ENCODE measurements around the gene NRIP1.
A peak's percentile ranks its signal among the peaks of the same experiment; 100 is the strongest.

The NRIP1 gene

DNA sequence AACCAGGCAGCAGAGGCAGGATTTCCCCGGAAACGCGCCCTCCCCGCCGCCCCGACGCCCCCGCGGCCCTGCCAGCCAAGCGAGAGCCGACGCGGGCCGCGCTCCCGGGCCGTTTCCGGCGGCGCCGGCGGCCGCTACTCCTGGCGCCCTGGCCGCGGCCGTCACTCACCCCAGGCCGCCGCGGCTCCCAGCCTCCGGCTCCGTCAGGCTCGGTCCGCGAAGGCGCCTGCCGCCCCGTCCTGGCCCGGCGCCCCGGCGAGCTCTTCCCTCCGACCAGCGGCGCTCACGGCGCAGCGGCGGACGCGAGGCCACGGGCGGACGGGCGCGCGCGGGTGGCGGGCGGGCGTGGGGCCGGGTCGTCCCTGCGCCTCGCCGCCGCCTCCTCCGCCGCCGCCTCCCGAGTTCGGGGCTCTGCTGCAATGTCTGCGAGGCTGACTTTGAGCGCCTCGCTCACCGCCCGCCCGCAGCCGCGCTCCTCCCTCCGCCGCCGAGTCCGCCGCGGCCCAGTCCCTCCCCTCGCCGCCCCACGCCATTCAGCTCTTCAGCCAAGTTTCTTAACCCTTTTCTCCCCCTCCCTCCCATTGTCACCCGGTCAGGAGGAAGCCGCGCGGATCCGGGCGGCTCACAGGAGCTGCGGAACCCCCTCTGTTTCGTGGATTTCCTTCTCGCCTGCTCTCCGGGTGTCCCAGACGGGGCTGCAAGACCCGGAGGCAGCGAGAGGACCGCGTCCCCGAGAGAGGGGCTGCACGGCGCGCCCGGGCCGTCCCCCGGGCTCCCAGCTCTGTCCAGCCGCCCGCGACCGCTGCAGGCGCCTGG, at the start of gene NRIP1:
NRIP1 (minus strand) TSS at position 425 of the 816 bp plus-strand sequence. CDS start 96,808 bp downstream, outside the sequence.
- Histone ChIP-seq H3K4me3 (peak within 1 kb of the TSS; percentile 89), H3K9ac (ENCODE audit: insufficient read length) (peak within 1 kb of the TSS; percentile 76), H3K9me3 (ENCODE audit: low read depth, low read length) (no peaks in the 10 kb centered on the region), H3K27ac (no peak within 1 kb of the TSS), H3K36me3 (ENCODE audit: insufficient read depth, low read length) (no peaks in the 10 kb centered on the region)
- DNase-seq (ENCODE audit: low read depth, low spot score) = no peak
- TF ChIP-seq EZH2 (IDR thresholded peaks at IDR 0.05) (no peak), FOXP2 (optimal IDR thresholded peaks at IDR 0.05; ENCODE audit: control extremely low read depth, extremely low read length, insufficient read depth) (no peak), POLR2AphosphoS5 (IDR thresholded peaks at IDR 0.05; ENCODE audit: borderline replicate concordance, low read depth, low read length) (no peak)

DNA sequence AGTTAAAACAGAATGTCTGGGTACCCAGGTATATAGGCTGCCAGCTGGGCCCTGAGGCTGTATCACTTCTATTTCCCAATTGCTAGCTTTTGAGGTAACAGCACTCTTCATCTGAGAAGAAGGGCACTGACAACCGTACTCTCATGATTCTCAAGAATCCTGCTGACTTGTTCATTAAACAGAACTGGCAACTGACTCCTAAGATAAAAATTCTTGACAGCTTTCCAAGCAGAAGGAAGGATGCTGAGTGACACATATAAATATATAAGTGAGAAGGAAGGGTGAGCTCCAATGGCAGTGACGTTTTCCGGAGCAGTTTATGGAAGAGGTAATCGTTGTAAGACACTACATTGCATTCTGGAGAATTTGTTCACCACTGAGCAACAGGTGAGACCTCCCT, 48.1 kb upstream of the NRIP1 start:
- DNase-seq (ENCODE audit: low read depth, low spot score) = no peak
- H3K36me3 ChIP-seq (ENCODE audit: insufficient read depth, low read length) = no peaks in the 10 kb centered on the region
- no peaks in the 10 kb centered on the region for H3K9me3 ChIP-seq (ENCODE audit: low read depth, low read length)
- no peak overlapping the region for H3K4me3 ChIP-seq
- H3K9ac ChIP-seq (ENCODE audit: insufficient read length) = no peak overlapping the region
- TF ChIP-seq EZH2 (IDR thresholded peaks at IDR 0.05) (no peak), FOXP2 (optimal IDR thresholded peaks at IDR 0.05; ENCODE audit: control extremely low read depth, extremely low read length, insufficient read depth) (no peak), POLR2AphosphoS5 (IDR thresholded peaks at IDR 0.05; ENCODE audit: borderline replicate concordance, low read depth, low read length) (no peak)
- H3K27ac ChIP-seq = no peak overlapping the region

DNA sequence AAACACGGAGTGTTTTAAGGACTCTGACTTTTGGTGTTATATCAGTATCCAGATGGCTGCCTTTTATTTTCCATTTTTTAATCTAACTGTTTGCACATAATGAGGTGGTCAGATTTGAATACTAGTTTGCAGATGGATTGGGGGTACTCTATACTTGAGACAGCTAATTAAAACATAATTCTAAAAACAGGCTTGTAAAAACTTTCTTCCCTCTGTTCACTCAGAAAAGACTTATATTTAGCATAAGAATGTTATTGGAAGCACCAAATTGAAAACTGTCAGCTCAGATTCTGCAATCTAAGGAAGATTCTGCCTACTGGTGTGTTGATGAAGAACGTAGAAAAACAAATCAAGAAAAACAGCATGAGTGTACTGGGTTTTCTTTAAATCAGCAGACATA, 44.0 kb upstream of the NRIP1 start:
- Histone ChIP-seq H3K9me3 (ENCODE audit: low read depth, low read length) (no peaks in the 10 kb centered on the region), H3K27ac (no peak overlapping the region), H3K9ac (ENCODE audit: insufficient read length) (no peak overlapping the region), H3K4me3 (no peak overlapping the region), H3K36me3 (ENCODE audit: insufficient read depth, low read length) (no peaks in the 10 kb centered on the region)
- DNase-seq (ENCODE audit: low read depth, low spot score) = no peak
- no peak for TF ChIP-seq EZH2 (IDR thresholded peaks at IDR 0.05)
- TF ChIP-seq FOXP2 (optimal IDR thresholded peaks at IDR 0.05; ENCODE audit: control extremely low read depth, extremely low read length, insufficient read depth) = no peak

GRCh38 chr21:15104470-15104869, 39.7 kb upstream of the NRIP1 start:
- no peaks in the 10 kb centered on the region for H3K9me3 ChIP-seq (ENCODE audit: low read depth, low read length)
- H3K27ac ChIP-seq = no peak overlapping the region
- TF ChIP-seq FOXP2 (optimal IDR thresholded peaks at IDR 0.05; ENCODE audit: control extremely low read depth, extremely low read length, insufficient read depth) = no peak
- no peak for TF ChIP-seq POLR2AphosphoS5 (IDR thresholded peaks at IDR 0.05; ENCODE audit: borderline replicate concordance, low read depth, low read length)
- TF ChIP-seq EZH2 (IDR thresholded peaks at IDR 0.05) = no peak
- H3K9ac ChIP-seq (ENCODE audit: insufficient read length) = no peak overlapping the region
- no peaks in the 10 kb centered on the region for H3K36me3 ChIP-seq (ENCODE audit: insufficient read depth, low read length)
- no peak overlapping the region for H3K4me3 ChIP-seq
- DNase-seq (ENCODE audit: low read depth, low spot score) = no peak

DNA sequence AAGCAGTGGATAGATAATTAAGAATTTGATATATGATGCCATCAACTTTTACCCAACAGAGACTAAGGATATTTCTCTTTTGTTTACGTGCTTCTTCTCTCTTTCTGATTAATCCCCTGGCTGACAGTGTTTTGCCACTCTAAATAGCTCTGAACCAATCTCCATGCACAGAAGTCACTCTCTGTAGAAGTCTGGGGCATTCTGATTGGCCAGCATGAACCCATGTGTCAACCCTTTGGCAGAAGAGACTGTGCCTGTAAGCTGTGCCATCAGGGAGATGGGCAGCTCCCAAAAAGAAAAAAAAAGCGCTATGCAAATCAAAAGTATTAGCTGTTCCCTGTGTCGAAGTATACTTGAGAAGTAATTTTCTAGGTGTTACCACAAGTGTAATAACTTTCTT, 34.1 kb upstream of the NRIP1 start:
- no peaks in the 10 kb centered on the region for H3K36me3 ChIP-seq (ENCODE audit: insufficient read depth, low read length)
- H3K27ac ChIP-seq = no peak overlapping the region
- H3K9me3 ChIP-seq (ENCODE audit: low read depth, low read length) = no peaks in the 10 kb centered on the region
- no peak for DNase-seq (ENCODE audit: low read depth, low spot score)
- H3K9ac ChIP-seq (ENCODE audit: insufficient read length) = no peak overlapping the region
- no peak for TF ChIP-seq FOXP2 (optimal IDR thresholded peaks at IDR 0.05; ENCODE audit: control extremely low read depth, extremely low read length, insufficient read depth)
- no peak for TF ChIP-seq POLR2AphosphoS5 (IDR thresholded peaks at IDR 0.05; ENCODE audit: borderline replicate concordance, low read depth, low read length)
- no peak for TF ChIP-seq EZH2 (IDR thresholded peaks at IDR 0.05)
- no peak overlapping the region for H3K4me3 ChIP-seq

DNA sequence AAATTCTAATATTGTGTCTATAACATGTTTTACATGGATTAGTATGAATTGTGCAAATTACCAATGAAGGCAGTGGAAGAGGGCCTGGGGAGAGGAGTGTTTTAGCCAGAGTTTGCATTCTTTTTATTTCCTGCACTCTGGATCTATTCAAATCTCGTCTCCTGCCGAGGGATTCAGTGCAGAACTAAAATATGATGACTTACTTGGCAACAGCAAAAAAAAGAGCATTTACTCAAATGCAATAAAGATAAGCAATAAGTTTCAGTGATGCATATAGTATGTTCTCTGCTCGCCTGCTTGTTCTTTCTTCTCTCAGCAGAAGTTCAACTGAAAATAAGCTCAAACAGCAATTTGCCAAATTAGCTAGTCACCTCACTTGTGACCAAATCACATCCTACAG, 33.4 kb upstream of the NRIP1 start:
- Histone ChIP-seq H3K27ac (no peak overlapping the region), H3K36me3 (ENCODE audit: insufficient read depth, low read length) (no peaks in the 10 kb centered on the region), H3K9ac (ENCODE audit: insufficient read length) (no peak overlapping the region), H3K4me3 (no peak overlapping the region), H3K9me3 (ENCODE audit: low read depth, low read length) (no peaks in the 10 kb centered on the region)
- TF ChIP-seq POLR2AphosphoS5 (IDR thresholded peaks at IDR 0.05; ENCODE audit: borderline replicate concordance, low read depth, low read length) = no peak
- no peak for TF ChIP-seq EZH2 (IDR thresholded peaks at IDR 0.05)
- TF ChIP-seq FOXP2 (optimal IDR thresholded peaks at IDR 0.05; ENCODE audit: control extremely low read depth, extremely low read length, insufficient read depth) = no peak
- no peak for DNase-seq (ENCODE audit: low read depth, low spot score)

DNA sequence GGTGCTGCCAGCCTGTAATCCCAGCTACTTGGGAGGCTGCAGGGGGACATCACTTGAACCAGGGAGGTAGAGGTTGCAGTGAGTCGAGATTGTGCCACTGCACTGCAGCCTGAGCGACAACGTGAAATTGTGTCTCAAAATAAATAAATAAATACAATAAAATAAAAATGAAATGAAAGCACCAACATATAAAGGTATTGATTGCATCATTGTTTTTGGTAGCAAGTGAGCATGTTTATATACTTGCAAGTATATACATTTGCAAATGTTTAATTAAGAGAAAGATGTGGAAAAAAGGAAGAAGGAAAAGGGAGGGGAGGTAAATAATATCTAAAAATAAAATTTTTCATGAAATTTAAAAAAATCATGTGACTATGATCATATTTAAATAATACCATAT, 32.8 kb upstream of the NRIP1 start:
- H3K9ac ChIP-seq (ENCODE audit: insufficient read length) = no peak overlapping the region
- no peak for TF ChIP-seq FOXP2 (optimal IDR thresholded peaks at IDR 0.05; ENCODE audit: control extremely low read depth, extremely low read length, insufficient read depth)
- TF ChIP-seq EZH2 (IDR thresholded peaks at IDR 0.05) = no peak
- no peak for TF ChIP-seq POLR2AphosphoS5 (IDR thresholded peaks at IDR 0.05; ENCODE audit: borderline replicate concordance, low read depth, low read length)
- no peak overlapping the region for H3K27ac ChIP-seq
- H3K9me3 ChIP-seq (ENCODE audit: low read depth, low read length) = no peaks in the 10 kb centered on the region
- DNase-seq (ENCODE audit: low read depth, low spot score) = no peak
- no peak overlapping the region for H3K4me3 ChIP-seq
- no peaks in the 10 kb centered on the region for H3K36me3 ChIP-seq (ENCODE audit: insufficient read depth, low read length)

- DNase-seq (ENCODE audit: low read depth, low spot score) = no peak
- Histone ChIP-seq H3K9ac (ENCODE audit: insufficient read length) (no peak overlapping the region), H3K36me3 (ENCODE audit: insufficient read depth, low read length) (no peaks in the 10 kb centered on the region), H3K4me3 (no peak overlapping the region), H3K27ac (no peak overlapping the region), H3K9me3 (ENCODE audit: low read depth, low read length) (no peaks in the 10 kb centered on the region)
- TF ChIP-seq EZH2 (IDR thresholded peaks at IDR 0.05) (no peak), FOXP2 (optimal IDR thresholded peaks at IDR 0.05; ENCODE audit: control extremely low read depth, extremely low read length, insufficient read depth) (no peak), POLR2AphosphoS5 (IDR thresholded peaks at IDR 0.05; ENCODE audit: borderline replicate concordance, low read depth, low read length) (no peak)
Measured at GRCh38 chr21:15096146-15096545, 31.3 kb upstream of the NRIP1 start.

DNA sequence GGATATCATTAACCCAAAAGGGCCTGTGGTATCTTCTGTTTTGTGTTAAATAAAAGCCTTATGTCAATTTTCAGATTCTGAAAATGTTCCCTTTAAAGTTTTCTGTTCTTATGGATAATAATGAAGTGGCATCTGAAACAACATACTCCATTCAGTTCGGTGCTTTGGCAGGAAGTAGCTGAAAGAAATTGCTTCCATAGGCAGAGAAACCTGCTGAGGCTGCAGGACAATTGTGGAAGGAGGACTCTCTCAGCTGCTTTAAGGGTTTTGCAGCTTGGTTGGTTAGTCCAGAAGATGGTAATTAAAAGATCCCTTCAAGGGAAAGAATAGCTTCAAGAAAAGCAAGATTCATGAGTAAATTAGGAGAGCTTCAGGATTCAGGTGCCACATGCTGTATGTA, 30.5 kb upstream of the NRIP1 start:
- Histone ChIP-seq H3K36me3 (ENCODE audit: insufficient read depth, low read length) (no peaks in the 10 kb centered on the region), H3K4me3 (peak overlapping the region; percentile 54), H3K9ac (ENCODE audit: insufficient read length) (no peak overlapping the region), H3K27ac (peak overlapping the region; percentile 85), H3K9me3 (ENCODE audit: low read depth, low read length) (no peaks in the 10 kb centered on the region)
- DNase-seq (ENCODE audit: low read depth, low spot score) = peak; percentile 37
- TF ChIP-seq FOXP2 (optimal IDR thresholded peaks at IDR 0.05; ENCODE audit: control extremely low read depth, extremely low read length, insufficient read depth) = no peak
- no peak for TF ChIP-seq EZH2 (IDR thresholded peaks at IDR 0.05)
